Stimulated activated effector memory CD8-positive, alpha-beta T cell treated with anti-CD3 and anti-CD28 coated beads, Interleukin-12 subunit alpha, Interleukin-12 subunit beta, amount 100 ng/mL, for 72 hours (primary cell): ENCODE results near the gene FDX1.
A peak's percentile ranks its signal among the peaks of the same experiment; 100 is the strongest.
"Not testable (repeated sequence)": the region's sequence is repeated elsewhere in the genome, so short reads cannot be mapped to it uniquely, and the experiment has no call there.

Experiments used
- ATAC-seq: fragments of 150-1000 bp; cut with Tn5 transposase; 2 replicates; pipeline ENCODE4 v1.10.0; 2021
- DNase-seq, 2 donors: peaks; one replicate each; pipeline ENCODE4 v3.0.0; 2021 to 2022; ENCODE audit warnings: low spot score in 2 of 2
- H3K27ac Mint-ChIP-seq: one replicate; pipeline ENCODE4 v1.8.0; 2022; ENCODE audit warnings: mild to moderate bottlenecking, mixed read lengths
- H3K36me3 Mint-ChIP-seq: one replicate; pipeline ENCODE4 v1.8.0; 2022; ENCODE audit warnings: mild to moderate bottlenecking, mixed read lengths
- H3K4me1 Mint-ChIP-seq: one replicate; pipeline ENCODE4 v1.8.0; 2022; ENCODE audit warnings: mixed read lengths
- H3K4me3 Mint-ChIP-seq: one replicate; pipeline ENCODE4 v1.8.0; 2022; ENCODE audit warnings: mild to moderate bottlenecking, mixed read lengths
- H3K9me3 Mint-ChIP-seq: one replicate; pipeline ENCODE4 v1.8.0; 2022; ENCODE audit warnings: mixed read lengths

The FDX1 gene

DNA sequence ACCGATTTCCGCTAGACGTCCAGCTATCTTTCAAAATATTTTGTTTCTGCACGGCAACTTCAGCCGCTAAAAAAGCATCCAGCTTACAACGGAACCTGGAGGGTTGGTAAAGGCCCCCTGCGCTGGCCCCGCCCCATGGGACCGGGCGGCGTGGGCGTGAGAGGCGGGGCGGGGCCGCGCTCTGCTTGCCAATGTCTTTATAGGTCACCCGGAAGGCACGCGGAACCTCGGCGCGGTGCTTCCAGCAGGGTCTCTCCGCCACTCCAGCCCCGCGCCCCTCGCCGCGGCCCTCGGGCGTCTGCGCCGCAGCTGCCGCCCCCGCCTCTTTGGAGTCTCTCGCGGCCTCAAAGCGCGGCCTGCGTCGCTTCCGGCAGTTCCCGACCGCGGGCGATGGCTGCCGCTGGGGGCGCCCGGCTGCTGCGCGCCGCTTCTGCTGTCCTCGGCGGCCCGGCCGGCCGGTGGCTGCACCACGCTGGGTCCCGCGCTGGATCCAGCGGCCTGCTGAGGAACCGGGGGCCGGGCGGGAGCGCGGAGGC, at the start of gene FDX1:
FDX1 (plus strand) TSS at position 218 of the 536 bp plus-strand sequence; CDS start at position 391, 173 bp downstream.
- no peaks in the 10 kb centered on the region for H3K9me3 Mint-ChIP-seq
- ATAC-seq (peak; percentile 91), DNase-seq (peak; percentile 79 to 90)
- peaks cover 5% of the 10 kb centered on the region for H3K36me3 Mint-ChIP-seq
- peaks cover 38% of the 10 kb centered on the region for H3K4me1 Mint-ChIP-seq
- peak within 1 kb of the TSS; percentile 99 for H3K4me3 Mint-ChIP-seq
- H3K27ac Mint-ChIP-seq = peak within 1 kb of the TSS; percentile 98

DNA sequence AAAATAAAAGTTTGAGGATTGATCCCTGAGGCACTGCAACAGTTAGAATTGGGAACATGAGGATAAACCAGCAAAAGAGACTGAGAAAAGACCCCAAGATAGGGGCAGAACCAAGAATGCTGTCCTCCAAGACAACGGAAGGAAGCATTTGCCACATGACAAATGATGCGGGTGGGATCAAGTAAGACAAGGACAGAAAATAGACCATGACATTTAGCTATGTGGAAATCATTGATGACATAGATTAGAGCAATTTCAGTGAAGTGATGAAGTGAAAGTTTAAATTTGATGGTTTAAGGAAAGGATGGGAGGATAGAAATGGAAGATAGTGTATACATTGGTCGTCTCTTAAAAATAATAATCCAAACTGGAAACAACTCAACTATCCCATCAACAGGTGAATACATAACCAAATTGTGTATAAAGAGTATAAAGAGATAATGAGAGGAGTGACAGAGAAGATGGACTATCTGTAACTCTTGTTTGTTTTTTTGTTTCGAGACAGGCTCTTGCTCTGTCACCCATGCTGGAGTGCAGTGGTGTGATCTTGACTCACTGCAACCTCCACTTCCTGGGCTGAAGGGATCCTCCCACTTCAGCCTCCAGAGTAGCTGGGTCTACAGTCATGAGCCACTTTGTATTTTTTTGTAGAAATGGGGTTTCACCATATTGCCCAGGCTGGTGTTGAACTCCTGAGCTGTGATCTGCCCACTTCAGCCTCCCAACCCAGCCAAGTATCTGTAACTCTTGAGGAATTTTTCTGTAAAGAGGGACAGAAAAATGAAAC, 48.7 kb upstream of the FDX1 start:
- ATAC-seq (peak; percentile 42), DNase-seq (no peak)
- H3K4me1 Mint-ChIP-seq = peaks cover 6% of the 10 kb centered on the region
- no peaks in the 10 kb centered on the region for H3K36me3 Mint-ChIP-seq
- no peaks in the 10 kb centered on the region for H3K9me3 Mint-ChIP-seq
- no peak overlapping the region for H3K4me3 Mint-ChIP-seq
- no peak overlapping the region for H3K27ac Mint-ChIP-seq

GRCh38 chr11:110388231-110388630, 41.5 kb upstream of the FDX1 start:
- H3K27ac Mint-ChIP-seq, H3K36me3 Mint-ChIP-seq, ATAC-seq, H3K4me3 Mint-ChIP-seq, H3K9me3 Mint-ChIP-seq, DNase-seq, H3K4me1 Mint-ChIP-seq: not testable (repeated sequence)

DNA sequence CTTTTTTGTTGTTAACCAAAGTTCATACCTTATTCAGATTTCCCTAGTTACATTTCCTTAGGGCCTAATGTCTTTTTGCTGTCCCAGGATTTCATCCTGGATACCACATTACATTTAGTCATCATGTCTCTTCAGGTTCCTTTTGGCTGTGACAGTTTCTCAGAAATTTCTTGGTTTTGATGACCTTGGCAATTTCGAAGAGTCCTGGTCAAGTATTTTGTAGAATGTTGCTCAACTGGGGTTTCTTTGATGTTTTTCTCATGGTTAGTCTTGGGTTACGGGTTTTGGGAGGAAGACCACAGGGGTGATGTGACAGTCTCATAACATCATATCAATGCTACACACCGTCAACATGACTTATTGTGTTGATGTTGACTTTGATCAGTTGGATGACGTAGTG, 39.8 kb upstream of the FDX1 start:
- DNase-seq (no peak), ATAC-seq (no peak)
- Mint-ChIP-seq H3K4me1 (no peaks in the 10 kb centered on the region), H3K27ac (no peak overlapping the region), H3K36me3 (no peaks in the 10 kb centered on the region), H3K4me3 (no peak overlapping the region), H3K9me3 (no peaks in the 10 kb centered on the region)

- Mint-ChIP-seq H3K36me3 (no peaks in the 10 kb centered on the region), H3K4me1 (no peaks in the 10 kb centered on the region), H3K9me3 (no peaks in the 10 kb centered on the region), H3K27ac (no peak overlapping the region), H3K4me3 (no peak overlapping the region)
- DNase-seq = no peak
- ATAC-seq = no peak
Observed at GRCh38 chr11:110392056-110392455, 37.7 kb upstream of the FDX1 start.

DNA sequence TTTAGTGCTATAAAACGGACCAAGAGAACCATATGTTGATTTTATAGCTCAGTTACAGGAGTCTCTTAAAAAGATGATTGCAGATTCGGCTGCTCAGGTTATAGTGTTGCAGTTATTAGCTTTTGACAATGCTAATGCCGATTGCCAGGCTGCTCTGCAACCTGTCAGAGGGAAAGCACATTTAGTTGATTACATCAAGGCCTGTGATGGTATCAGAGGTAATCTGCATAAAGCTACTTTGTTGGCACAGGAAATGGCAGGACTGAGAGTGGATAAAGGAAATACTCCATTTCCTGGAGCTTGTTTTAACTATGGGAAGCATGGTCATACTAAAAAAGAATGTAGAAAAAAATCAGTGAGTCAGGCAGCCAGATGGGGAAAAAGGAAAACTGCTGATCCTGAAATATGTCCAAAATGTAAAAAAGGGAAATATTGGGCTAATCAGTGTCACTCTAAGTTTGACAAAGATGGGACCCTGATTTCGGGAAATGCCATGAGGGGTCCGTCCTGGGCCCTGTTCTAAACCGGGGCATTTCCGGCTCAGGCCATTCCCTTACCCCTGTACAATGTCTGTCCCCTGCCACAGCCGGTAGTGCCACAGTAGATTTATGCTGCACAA, 32.0 kb upstream of the FDX1 start:
- not testable (repeated sequence) for DNase-seq, H3K27ac Mint-ChIP-seq, H3K4me3 Mint-ChIP-seq, ATAC-seq, H3K36me3 Mint-ChIP-seq, H3K9me3 Mint-ChIP-seq, H3K4me1 Mint-ChIP-seq

GRCh38 chr11:110403585-110403984, 26.2 kb upstream of the FDX1 start:
- DNase-seq, H3K27ac Mint-ChIP-seq, H3K4me1 Mint-ChIP-seq, ATAC-seq, H3K36me3 Mint-ChIP-seq, H3K4me3 Mint-ChIP-seq, H3K9me3 Mint-ChIP-seq: not testable (repeated sequence)

GRCh38 chr11:110405636-110406035, 24.1 kb upstream of the FDX1 start:
- not testable (repeated sequence) for H3K27ac Mint-ChIP-seq, H3K36me3 Mint-ChIP-seq, H3K9me3 Mint-ChIP-seq, DNase-seq, ATAC-seq, H3K4me3 Mint-ChIP-seq, H3K4me1 Mint-ChIP-seq

GRCh38 chr11:110407315-110407714, 22.4 kb upstream of the FDX1 start:
- DNase-seq (no peak), ATAC-seq (no peak)

DNA sequence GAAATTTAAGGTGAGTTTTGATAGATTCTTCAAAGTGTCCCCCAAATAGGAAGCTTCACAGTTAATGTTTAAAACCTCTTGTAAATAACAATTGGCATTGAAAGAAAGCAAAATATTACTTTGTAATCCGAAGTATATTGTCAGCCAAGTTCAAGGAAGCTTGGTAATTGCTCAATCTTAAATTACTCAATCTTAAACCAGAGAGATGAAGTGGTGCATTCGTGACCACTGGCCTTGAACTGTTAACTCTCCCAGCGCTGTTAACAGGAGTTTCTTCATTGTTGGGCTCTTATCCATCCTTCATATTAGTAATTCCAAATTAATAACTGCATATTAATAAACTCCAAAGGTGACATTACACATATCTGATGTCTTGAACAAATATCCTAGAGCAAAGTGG, 20.6 kb upstream of the FDX1 start:
- H3K9me3 Mint-ChIP-seq = no peaks in the 10 kb centered on the region

More at GRCh38 chr11:110407315-110407714, 22.4 kb upstream of the FDX1 start:
- Mint-ChIP-seq H3K9me3 (no peaks in the 10 kb centered on the region), H3K27ac (no peak overlapping the region), H3K4me3 (no peak overlapping the region), H3K36me3 (no peaks in the 10 kb centered on the region), H3K4me1 (no peaks in the 10 kb centered on the region)

GRCh38 chr11:110410651-110411050, 19.1 kb upstream of the FDX1 start:
- H3K9me3 Mint-ChIP-seq = no peaks in the 10 kb centered on the region
- H3K36me3 Mint-ChIP-seq = no peaks in the 10 kb centered on the region
- no peaks in the 10 kb centered on the region for H3K4me1 Mint-ChIP-seq
- no peak overlapping the region for H3K27ac Mint-ChIP-seq
- no peak for DNase-seq
- ATAC-seq = no peak
- no peak overlapping the region for H3K4me3 Mint-ChIP-seq

More for the DNA sequence above, 20.6 kb upstream of the FDX1 start:
- DNase-seq = no peak
- H3K27ac Mint-ChIP-seq = no peak overlapping the region
- H3K4me3 Mint-ChIP-seq = no peak overlapping the region
- no peaks in the 10 kb centered on the region for H3K4me1 Mint-ChIP-seq
- H3K36me3 Mint-ChIP-seq = no peaks in the 10 kb centered on the region
- no peak for ATAC-seq

DNA sequence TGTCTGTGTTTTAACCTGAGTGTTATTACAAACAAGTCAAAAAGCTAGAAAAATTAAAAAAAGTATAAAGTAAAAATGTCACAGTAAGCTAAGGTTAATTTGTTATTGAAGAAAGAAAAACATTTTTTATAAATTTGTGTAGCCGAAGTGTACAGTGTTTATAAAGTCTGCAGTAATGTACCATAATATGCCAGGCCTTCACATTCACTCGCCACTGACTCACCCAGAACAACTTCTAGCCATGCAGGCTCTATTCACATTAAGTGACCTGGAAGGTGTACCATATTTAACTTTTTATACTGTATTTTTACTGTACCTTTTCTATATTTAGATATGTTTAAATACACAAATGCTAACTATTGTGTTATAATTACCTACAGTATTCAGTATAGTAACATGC, 14.7 kb upstream of the FDX1 start:
- H3K4me3 Mint-ChIP-seq = no peak overlapping the region
- H3K36me3 Mint-ChIP-seq = no peaks in the 10 kb centered on the region
- no peaks in the 10 kb centered on the region for H3K9me3 Mint-ChIP-seq
- ATAC-seq (no peak), DNase-seq (no peak)
- no peaks in the 10 kb centered on the region for H3K4me1 Mint-ChIP-seq
- no peak overlapping the region for H3K27ac Mint-ChIP-seq

DNA sequence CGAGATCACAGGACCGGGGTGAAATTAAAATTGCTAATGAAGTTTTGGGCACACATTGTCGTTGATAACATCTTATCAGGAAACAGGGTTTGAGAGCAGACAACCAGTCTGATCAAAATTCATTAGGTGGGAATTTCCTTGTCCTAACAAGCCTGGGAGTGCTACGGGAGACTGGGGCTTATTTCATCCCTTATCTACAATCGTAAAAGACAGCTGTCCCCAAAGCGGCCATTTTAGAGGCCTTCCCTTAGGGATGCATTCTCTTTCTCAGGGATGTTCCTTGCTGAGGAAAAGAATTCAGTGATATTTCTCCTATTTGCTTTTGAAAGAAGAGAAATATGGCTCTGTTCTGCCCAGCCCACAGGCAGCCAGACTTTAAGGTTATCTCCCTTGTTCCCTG, 8.1 kb upstream of the FDX1 start:
- not testable (repeated sequence) for DNase-seq, H3K4me1 Mint-ChIP-seq, ATAC-seq

DNA sequence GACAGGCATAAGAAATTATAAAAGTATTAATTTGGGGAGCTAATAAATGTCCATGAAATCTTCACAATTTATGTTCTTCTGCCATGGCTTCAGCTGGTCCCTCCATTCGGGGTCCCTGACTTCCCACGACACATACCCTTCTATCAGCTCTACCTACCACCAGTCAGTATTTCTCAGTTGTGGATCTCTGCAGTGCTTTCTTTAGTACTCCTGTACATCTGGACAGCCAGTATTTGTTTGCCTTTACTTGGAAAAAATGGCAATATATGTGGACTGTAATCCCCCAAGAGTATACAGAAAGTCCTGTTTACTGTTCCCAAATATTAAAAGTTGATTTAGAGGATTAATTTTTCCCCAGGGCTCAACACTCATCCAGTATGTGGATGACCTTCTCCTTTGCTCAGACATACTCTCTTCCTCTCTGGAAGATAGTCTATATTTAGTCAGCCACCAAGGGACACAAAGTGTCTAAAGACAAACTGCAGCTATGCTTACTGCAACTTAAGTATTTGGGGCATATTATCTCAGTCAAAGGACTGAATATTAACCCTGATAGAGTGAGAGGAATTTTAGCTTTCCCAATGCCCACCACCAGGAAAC, 7.3 kb upstream of the FDX1 start:
- H3K27ac Mint-ChIP-seq = peak overlapping the region; percentile 23
- H3K36me3 Mint-ChIP-seq = no peaks in the 10 kb centered on the region
- peaks cover 6% of the 10 kb centered on the region for H3K9me3 Mint-ChIP-seq
- H3K4me1 Mint-ChIP-seq = no peaks in the 10 kb centered on the region
- ATAC-seq (no peak), DNase-seq (no peak)
- no peak overlapping the region for H3K4me3 Mint-ChIP-seq

More for the DNA sequence above, 8.1 kb upstream of the FDX1 start:
- H3K9me3 Mint-ChIP-seq, H3K27ac Mint-ChIP-seq, H3K4me3 Mint-ChIP-seq, H3K36me3 Mint-ChIP-seq: not testable (repeated sequence)

- Mint-ChIP-seq H3K36me3 (no peaks in the 10 kb centered on the region), H3K4me3 (no peak overlapping the region), H3K27ac (no peak overlapping the region), H3K9me3 (peaks cover 6% of the 10 kb centered on the region), H3K4me1 (no peaks in the 10 kb centered on the region)
- no peak for ATAC-seq
- DNase-seq = no peak
Observed at GRCh38 chr11:110424775-110425444, 4.8 kb upstream of the FDX1 start.
